ENCODE data around the gene WFDC9.
A peak's percentile ranks its signal among the peaks of the same experiment; 100 is the strongest.
"Not testable (repeated sequence)": the region's sequence is repeated elsewhere in the genome, so short reads cannot be mapped to it uniquely, and the experiment has no call there.

The WFDC9 gene

DNA sequence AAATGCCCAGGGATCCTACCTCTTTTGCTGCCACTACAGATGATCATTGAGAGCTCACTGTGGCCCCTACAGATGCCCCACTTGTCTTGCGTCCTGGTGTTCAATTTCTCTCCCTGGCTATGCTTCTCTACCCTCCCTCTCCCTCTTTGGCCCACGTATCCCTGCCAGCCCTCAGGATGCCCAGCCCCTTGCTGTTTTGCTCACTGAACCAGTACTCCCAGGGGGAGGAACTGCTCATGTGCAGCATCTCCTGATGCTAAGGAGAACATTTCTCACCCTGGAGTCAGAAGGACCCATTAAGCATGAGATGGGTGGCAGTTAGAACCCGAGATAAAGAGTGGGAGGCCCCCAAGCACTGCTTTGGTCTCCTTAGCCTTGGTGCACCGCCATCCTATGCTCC is at the start of gene WFDC9:
TSS of gene WFDC9 (minus strand) at position 101 of the 400 bp plus-strand sequence. CDS start 21,103 bp downstream, outside the sequence.
- FAIRE-seq = no peak

GRCh38 chr20:45679650-45680049 is 48.6 kb upstream of the WFDC9 start:
- FAIRE-seq = no peak

DNA sequence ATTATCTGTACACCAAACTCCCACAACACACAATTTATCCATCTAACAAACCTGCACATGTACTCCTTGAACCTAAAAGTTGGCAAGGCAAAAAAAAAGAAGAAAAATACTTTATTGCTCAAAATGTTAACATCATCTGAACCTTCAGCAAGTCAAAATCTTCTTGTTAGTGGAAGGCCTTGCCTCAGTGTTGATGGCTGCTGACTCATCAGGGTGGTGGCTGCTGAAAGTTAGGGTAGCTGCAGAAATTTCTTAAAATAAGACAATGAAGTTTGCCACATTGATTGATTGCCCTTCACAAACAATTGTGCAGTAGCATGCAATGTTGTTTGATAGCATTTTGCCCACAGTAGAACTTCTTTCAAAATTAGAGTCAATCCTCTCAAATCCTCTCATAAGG is 41.7 kb upstream of the WFDC9 start:
- FAIRE-seq = no peak

DNA sequence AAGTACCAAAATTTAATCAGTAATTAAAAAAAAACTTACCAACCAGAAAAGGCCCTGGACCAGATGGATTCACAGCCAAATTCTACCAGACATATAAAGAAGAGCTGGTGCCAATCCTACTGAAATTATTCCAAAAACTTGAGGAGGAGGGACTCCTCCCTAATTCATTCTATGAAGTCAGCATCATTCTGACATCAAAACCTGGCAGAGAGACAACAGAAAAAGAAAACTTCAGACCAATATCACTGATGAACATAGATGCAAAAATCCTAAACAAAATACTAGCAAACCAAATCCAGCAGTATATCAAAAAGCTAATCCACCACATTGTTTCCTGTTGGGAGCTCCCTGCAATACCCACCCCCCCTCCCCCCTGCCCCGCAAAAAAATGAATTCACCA is 39.1 kb upstream of the WFDC9 start, which contains the start of gene WFDC11:
TSS of gene WFDC11 (minus strand) at position 101 of the 400 bp plus-strand sequence. CDS start 19,639 bp downstream, outside the sequence.
- FAIRE-seq = no peak

GRCh38 chr20:45657038-45657437 is 26.0 kb upstream of the WFDC9 start:
- FAIRE-seq = not testable (repeated sequence)

DNA sequence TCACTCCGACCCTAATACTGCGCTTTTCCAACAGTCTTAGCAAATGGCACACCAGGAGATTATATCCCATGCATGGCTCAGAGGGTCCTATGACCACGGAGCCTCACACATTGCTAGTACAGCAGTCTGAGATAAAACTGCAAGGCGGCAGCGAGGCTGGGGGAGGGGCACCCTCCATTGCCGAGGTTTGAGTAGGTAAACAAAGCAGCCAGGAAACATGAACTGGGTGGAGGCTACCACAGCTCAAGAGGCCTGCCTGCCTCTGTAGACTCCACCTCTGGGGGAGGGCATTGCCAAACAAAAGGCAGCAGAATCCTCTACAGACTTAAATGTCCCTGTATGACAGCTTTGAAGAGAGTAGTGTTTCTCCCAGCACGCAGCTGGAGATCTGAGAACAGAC is 20.6 kb upstream of the WFDC9 start:
- not testable (repeated sequence) for FAIRE-seq

- FAIRE-seq = no peak
Measured at GRCh38 chr20:45649312-45649863, 18.3 kb upstream of the WFDC9 start.

GRCh38 chr20:45647441-45648050 is 16.5 kb upstream of the WFDC9 start:
- no peak for FAIRE-seq

- no peak for FAIRE-seq
Measured at GRCh38 chr20:45646875-45647274, 15.8 kb upstream of the WFDC9 start.

DNA sequence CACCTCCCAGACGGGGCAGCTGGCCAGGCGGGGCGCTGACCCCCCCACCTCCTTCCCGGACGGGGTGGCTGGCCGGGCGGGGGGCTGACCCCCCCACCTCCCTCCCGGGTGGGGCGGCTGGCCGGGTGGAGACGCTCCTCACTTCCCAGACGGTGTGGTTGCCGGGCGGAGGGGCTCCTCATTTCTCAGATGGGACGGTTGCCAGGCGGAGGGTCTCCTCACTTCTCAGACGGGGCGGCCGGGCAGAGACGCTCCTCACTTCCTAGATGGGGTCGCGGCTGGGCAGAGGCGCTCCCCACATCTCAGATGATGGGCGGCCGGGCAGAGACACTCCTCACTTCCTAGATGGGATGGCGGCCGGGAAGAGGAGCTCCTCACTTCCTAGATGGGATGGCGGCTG is 14.8 kb upstream of the WFDC9 start:
- FAIRE-seq = not testable (repeated sequence)

DNA sequence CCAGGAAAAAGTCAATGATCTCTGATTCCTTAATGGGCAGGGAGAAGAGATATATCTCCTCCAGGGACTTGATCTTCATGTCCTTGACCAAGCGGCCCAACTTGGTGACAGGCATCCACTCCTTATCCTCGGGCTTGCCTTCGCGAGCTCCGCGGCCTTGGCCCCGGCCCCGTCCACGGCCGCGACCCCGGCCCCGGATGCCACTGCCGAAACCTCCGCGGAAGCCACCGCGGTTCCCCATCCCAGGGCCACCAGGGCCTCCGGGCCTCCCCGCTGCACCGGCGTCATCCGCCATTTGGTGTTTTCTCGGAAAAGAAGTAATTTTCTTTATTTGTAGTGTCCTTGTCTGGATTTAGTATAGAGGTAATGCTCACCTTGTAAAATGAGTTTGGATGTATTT is 10.0 kb upstream of the WFDC9 start:
- not testable (repeated sequence) for FAIRE-seq

GRCh38 chr20:45639687-45640086 is 8.6 kb upstream of the WFDC9 start:
- FAIRE-seq = no peak

- no peak for FAIRE-seq
Measured at GRCh38 chr20:45636513-45636912, 5.4 kb upstream of the WFDC9 start.

GRCh38 chr20:45630371-45630770 is 713 bp downstream of the WFDC9 start:
- no peak for FAIRE-seq

DNA sequence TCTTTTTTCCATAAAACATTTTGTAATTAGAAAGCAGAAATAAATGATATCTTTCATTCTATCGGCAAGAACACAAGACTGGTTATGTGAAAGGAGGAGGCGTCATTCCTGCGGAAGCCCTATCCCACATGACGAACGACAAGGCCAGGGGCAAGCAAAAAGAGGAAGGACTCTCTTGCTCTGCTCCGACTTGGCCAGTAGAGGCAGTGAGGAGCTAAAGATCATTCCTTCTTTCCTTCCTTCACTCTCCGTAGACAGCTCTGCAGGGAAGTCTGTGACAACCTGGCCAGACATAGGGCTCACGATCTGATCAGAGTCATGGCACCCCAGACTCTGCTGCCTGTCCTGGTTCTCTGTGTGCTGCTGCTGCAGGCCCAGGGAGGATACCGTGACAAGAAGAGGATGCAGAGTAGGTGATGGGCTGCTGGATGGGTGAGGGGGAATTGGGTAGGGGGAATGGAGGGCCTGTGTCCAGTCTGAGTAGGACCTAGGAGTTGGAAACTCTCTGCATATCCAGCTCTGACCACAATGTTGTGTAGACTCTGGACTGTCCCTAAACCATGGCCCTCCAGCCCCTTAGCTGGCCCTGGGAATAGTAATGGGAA is 1.5 kb downstream of the WFDC9 start, which contains the start of gene WFDC10A:
TSS of gene WFDC10A (plus strand) at position 244 of the 605 bp plus-strand sequence. CDS start at position 319, 75 bp downstream.
- FAIRE-seq = no peak

DNA sequence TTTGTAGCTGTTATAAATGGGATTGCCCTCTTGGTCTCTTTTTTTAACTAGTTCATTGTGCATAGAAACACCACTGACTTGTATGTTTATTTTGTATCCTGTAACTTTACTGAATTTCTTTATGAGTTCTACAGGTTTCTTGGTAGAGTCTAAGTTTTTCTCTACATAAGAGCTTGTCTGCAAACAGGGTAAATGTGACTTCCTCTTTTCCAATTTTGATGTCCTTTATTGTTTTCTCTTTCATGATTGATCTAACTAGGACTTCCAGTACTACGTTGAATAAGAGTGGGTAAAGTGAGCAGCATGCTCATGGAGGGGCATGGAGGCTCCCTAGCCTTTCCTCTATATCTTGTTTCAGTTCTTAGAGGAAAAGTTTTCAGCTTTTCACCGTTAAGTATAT is 4.5 kb downstream of the WFDC9 start:
- FAIRE-seq = no peak

DNA sequence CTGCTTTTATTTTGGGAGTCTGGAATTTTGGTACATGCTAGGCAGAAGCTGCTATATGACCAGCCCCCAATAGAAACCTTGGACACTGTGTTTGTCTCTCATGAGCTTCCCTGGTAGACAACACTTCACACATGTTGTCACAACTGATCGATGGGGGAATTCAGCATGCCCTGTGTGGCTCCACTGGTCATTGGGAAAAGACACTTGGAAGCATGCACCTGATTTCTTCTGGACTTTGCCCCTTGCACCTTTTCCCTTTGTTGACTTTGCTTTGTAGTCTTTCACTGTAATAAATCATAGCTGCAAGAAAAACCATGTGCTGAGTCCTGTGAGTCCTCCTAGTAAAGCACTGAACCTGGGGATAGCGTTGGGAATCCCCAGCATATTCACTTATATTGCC is 9.5 kb downstream of the WFDC9 start:
- no peak for FAIRE-seq

DNA sequence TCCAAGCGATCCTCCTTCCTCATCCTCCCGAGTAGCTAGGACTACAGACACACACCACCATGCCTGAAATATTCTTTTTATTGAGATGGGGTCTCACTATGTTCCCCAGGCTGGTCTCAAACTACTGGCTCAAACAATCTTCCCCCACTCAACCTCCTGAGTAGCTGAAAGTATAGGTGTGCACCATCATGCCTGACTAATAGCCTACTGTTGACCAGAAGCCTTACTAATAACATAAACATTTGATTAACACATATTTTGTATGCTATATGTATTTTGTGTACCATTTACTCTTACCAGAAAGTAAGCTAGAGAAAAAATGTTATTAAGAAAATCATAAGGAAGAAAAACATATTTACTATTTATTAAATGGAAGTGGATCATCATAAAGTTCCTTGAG is 13.5 kb downstream of the WFDC9 start:
- FAIRE-seq = no peak

DNA sequence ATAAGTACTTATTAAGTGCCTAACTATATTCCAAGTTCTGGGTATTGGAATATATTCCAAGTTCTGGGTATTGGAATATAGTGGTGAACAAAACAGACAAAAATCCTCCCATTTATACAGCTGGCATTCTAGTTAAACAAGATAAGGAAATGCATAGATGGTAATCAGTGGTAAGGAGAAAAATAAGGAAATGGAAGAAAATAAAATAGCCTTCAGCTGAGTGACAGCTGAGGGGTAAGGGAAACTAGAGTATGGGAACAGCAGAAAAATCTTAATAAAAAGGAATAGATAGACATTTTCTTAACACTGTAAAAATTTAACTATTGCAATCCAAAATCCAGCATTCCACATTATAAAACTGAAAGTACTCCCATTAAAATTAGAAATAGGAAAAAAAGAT is 18.8 kb downstream of the WFDC9 start:
- no peak for FAIRE-seq

DNA sequence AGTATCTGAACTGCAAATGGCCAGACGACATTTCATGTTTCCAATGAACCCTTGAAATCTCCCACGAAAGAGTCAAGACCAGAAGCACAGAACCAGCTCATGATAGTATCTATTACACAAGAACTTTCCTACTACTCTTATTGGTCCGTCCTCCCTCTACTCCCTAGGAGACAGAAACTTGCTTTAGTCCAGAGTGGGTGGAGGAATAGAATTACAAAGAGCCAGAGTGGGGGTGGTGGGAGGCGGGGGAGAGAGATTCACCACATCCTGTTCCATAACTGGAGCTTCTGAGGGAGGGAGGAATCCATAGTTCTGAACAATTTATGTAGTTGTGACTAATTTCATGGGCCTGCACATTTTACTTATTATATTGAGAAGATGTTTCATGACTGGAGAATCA is 20.0 kb downstream of the WFDC9 start:
- peak; percentile 21 for FAIRE-seq

GRCh38 chr20:45607810-45608209 is 23.3 kb downstream of the WFDC9 start:
- no peak for FAIRE-seq

- FAIRE-seq = no peak
Measured at GRCh38 chr20:45595235-45595634, 35.8 kb downstream of the WFDC9 start.

DNA sequence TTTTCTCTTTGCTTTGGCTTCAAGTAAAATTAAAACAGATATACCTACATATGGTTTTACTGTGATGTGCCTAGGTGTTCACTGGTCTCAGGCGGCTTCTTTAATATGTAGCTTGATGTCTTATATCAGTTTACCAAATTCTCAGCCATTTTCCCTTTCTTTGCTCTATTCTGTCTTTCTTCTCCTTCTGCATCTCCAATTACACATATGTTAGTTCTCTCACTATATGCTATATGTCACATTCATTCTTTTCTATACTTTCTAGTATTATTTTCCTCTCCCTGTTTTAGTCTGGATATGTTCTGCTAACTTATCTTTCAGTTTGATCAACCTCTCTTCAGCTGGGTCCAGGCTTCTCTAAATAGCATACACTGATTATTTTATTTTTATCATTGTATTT is 37.6 kb downstream of the WFDC9 start:
- no peak for FAIRE-seq

- FAIRE-seq = peak; percentile 29
Measured at GRCh38 chr20:45592574-45593189, 38.4 kb downstream of the WFDC9 start.

All from endometrium (tissue), 2 donors.